Hepatocyte (in vitro differentiated cells): ENCODE measurements around the gene NCKAP5L.

ENCODE experiments used
- EZH2 ChIP-seq: fragments of 200-600 bp; sonication (generic); IDR thresholded peaks from 2 replicates; pipeline ENCODE4 v1.6.1; 2016; ENCODE audit warnings: antibody characterized with exemption, mild to moderate bottlenecking, borderline replicate concordance
- TF ChIP-seq, protein P1 (sequence below): fragments of 200-600 bp; sonication (generic); IDR thresholded peaks from 2 replicates; pipeline ENCODE4 v1.5.1; 2016; ENCODE audit warnings: antibody characterized with exemption, mild to moderate bottlenecking; ENCODE audit not compliant: poor library complexity

DNA sequence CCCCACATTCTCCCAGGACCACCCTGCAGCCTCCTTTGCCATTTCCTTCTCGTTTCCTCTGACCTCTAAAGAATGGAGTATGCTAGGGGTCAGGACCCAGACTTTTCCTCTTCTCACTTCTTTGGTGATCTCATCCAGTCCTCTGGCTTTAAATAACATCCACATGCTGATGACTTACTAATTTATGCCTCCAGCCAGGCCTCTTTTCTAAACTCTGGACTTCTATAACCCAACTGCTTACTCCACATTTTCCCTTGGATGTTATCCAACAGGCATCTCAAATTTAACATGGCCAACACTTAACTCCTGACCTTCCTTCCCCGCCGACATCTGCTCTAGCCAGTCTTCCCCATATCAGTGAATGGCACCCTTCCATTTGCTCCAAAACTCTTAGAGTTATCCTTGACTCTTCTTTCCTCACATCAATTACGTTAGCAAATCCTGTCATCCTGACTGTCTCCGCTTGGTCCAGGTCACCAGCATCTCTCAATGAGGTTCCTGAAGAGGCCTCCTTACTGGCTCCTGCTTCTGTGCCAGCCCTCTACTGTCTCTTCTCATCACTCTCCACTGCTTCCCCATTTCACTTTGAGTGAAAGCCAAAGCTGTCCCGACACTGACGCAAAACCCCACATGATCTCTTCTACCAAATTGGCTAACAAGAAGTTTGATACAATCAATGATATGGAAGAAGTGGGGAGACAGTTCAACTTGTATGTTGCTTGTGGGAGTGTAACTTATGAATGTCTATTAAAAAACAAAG, 44.1 kb downstream of the NCKAP5L start:
- TF ChIP-seq, protein P1, sequence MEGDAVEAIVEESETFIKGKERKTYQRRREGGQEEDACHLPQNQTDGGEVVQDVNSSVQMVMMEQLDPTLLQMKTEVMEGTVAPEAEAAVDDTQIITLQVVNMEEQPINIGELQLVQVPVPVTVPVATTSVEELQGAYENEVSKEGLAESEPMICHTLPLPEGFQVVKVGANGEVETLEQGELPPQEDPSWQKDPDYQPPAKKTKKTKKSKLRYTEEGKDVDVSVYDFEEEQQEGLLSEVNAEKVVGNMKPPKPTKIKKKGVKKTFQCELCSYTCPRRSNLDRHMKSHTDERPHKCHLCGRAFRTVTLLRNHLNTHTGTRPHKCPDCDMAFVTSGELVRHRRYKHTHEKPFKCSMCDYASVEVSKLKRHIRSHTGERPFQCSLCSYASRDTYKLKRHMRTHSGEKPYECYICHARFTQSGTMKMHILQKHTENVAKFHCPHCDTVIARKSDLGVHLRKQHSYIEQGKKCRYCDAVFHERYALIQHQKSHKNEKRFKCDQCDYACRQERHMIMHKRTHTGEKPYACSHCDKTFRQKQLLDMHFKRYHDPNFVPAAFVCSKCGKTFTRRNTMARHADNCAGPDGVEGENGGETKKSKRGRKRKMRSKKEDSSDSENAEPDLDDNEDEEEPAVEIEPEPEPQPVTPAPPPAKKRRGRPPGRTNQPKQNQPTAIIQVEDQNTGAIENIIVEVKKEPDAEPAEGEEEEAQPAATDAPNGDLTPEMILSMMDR: no peak
- no peak for TF ChIP-seq EZH2
